Measurements from ENCODE around the gene GNAS. TPM values are rescaled to one million over a fixed set of nuclear protein-coding genes. Genes with fewer than 3 reads are reported as not detected.

Gene GNAS
- polyA plus RNA-seq, 4 donors = 1,850 to 2,253 (median 2,031) TPM

GRCh38 chr20:58877050-58877975 is 24.8 kb downstream of the GNAS start:
- DNase-seq (ENCODE audit: low read depth in 4 of 4, low spot score in 2 of 4) = no peak

- DNase-seq (ENCODE audit: low read depth in 4 of 4, low spot score in 2 of 4) = no peak
Observed at GRCh38 chr20:58877976-58878360, 25.5 kb downstream of the GNAS start.

- no peak for DNase-seq (ENCODE audit: low read depth in 4 of 4, low spot score in 2 of 4)
Observed at GRCh38 chr20:58878399-58878798, 25.9 kb downstream of the GNAS start.

- no peak for DNase-seq (ENCODE audit: low read depth in 4 of 4, low spot score in 2 of 4)
Observed at GRCh38 chr20:58880441-58880840, 27.9 kb downstream of the GNAS start.

GRCh38 chr20:58880994-58881752 is 28.7 kb downstream of the GNAS start:
- no peak for DNase-seq (ENCODE audit: low read depth in 4 of 4, low spot score in 2 of 4)

- DNase-seq (ENCODE audit: low read depth in 4 of 4, low spot score in 2 of 4) = no peak
Observed at GRCh38 chr20:58882704-58883089, 30.2 kb downstream of the GNAS start.

GRCh38 chr20:58883241-58883691 is 30.8 kb downstream of the GNAS start:
- no peak for DNase-seq (ENCODE audit: low read depth in 4 of 4, low spot score in 2 of 4)

GRCh38 chr20:58884966-58885365 is 32.5 kb downstream of the GNAS start:
- no peak for DNase-seq (ENCODE audit: low read depth in 4 of 4, low spot score in 2 of 4)

GRCh38 chr20:58886546-58886945 is 34.0 kb downstream of the GNAS start:
- no peak for DNase-seq (ENCODE audit: low read depth in 4 of 4, low spot score in 2 of 4)

GRCh38 chr20:58888103-58888502 is 35.6 kb downstream of the GNAS start:
- no peak for DNase-seq (ENCODE audit: low read depth in 4 of 4, low spot score in 2 of 4)

- no peak for DNase-seq (ENCODE audit: low read depth in 4 of 4, low spot score in 2 of 4)
Observed at GRCh38 chr20:58888521-58889333, 36.2 kb downstream of the GNAS start.

- no peak for DNase-seq (ENCODE audit: low read depth in 4 of 4, low spot score in 2 of 4)
Observed at GRCh38 chr20:58889334-58889760, 36.8 kb downstream of the GNAS start.

- no peak for DNase-seq (ENCODE audit: low read depth in 4 of 4, low spot score in 2 of 4)
Observed at GRCh38 chr20:58889798-58890517, 37.4 kb downstream of the GNAS start.

- DNase-seq (ENCODE audit: low read depth in 4 of 4, low spot score in 2 of 4) = peak; percentile 77 to 84 (median 82)
Observed at GRCh38 chr20:58890518-58891085, 38.1 kb downstream of the GNAS start.

- no peak for DNase-seq (ENCODE audit: low read depth in 4 of 4, low spot score in 2 of 4)
Observed at GRCh38 chr20:58891086-58891717, 38.7 kb downstream of the GNAS start.

GRCh38 chr20:58891718-58892140 is 39.2 kb downstream of the GNAS start:
- no peak for DNase-seq (ENCODE audit: low read depth in 4 of 4, low spot score in 2 of 4)

- DNase-seq (ENCODE audit: low read depth in 4 of 4, low spot score in 2 of 4) = no peak
Observed at GRCh38 chr20:58892141-58892931, 39.8 kb downstream of the GNAS start.

- DNase-seq (ENCODE audit: low read depth in 4 of 4, low spot score in 2 of 4) = no peak
Observed at GRCh38 chr20:58892932-58893224, 40.4 kb downstream of the GNAS start.

All from left renal cortex interstitium (tissue), 4 donors.